Suppressor macrophage treated with lipopolysaccharide for 4 hours (primary cell): Measurements from ENCODE around the gene ELOVL1.

Source experiments
- DNase-seq: peaks from one replicate; pipeline ENCODE4 v3.0.0-alpha.2; 2020

Gene ELOVL1

DNA sequence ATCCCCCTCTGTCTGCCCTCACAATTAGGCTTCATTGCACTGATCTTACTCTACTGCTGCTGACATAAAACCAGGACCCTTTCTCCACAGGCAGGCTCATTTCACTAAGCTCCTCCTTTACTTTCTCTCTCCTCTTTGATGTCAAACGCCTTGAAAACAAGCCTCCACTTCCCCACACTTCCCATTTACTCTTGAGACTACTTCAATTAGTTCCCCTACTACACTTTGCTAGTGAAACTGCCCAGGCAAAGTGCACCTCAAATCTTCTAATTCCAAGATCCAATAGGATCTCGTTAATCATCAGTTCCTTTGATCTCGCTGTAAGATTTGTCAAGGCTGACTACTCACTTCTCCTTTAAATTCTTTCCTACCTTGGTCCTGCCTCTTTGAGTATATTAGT is 14.9 kb downstream of the ELOVL1 start:
- DNase-seq, result no peak

DNA sequence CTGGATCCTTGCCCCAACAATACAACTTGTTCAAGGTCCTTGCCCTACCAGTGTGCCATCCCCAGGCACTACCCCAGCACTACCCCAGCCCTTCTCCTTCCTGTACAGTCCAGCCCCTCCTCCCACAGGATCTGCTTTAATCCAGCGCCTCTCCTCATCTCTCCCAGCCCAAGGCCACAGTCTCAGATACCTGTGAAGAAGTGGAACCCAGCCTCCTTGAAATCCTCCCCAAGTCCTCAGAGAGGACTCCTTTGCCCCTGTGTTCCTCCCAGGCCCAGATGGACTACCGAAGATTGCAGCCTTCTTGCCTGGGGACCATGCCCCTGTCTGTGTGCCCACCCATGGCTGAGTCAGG is 15.5 kb downstream of the ELOVL1 start:
- DNase-seq, result no peak

DNA sequence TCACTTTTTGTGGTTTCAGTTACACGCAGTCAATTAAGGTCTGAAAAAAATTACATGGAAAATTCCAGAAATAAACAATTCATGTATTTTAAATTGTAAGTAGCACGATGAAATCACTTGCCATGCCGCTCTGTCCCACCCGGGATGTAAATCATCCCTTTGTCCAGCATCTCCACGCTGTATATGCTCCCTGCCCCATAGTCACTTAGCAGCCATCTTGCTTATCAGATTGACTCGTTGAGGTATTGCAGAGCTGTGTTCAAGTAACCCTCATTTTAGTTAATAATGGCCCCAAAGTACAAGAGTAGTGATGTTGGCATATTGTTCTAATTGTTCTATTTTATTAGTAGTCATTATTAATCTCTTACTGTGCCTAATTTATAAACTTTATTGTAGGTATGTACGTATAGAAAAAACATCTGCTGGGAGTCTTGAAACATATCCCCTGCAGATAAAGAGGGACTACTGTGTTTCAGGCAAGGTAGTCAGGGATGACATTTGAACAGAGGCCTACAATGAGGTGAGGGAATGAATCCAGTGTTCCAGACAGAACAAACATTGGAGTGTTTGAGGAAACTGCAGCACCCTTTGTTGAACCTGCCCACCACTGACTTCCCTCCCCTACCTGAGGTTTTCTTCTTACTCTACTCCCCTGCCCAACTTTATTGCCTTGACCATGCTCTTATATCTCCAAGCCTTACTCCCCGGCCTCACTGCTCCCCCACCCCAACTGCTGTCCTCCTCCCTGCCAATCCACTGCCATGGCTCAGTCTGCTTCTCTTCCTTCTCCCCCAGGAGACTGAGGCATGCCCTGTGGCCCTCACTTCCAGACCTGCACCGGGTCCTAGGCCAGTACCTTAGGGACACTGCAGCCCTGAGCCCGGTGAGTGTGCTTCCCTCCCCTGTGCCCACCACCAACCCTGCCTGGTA is 16.1 kb downstream of the ELOVL1 start:
- DNase-seq, result no peak

DNA sequence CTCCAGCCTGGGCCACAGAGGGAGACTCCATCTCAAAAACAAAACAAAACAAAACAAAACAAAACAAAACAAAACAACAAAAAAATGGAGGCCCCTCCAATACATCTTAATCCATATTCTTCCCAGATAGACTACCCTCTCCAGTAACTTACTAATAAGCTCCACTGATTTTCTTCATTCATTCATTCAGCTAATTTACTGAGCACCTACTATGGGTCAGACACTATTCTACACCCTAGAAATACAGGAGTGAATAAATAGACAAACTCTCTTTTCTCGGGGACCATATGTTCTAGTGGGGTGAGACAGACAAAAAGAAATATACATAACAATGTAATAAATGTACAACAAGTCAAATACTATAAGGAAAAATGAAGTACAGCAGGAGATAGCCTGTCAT is 16.8 kb downstream of the ELOVL1 start:
- no peak for DNase-seq

DNA sequence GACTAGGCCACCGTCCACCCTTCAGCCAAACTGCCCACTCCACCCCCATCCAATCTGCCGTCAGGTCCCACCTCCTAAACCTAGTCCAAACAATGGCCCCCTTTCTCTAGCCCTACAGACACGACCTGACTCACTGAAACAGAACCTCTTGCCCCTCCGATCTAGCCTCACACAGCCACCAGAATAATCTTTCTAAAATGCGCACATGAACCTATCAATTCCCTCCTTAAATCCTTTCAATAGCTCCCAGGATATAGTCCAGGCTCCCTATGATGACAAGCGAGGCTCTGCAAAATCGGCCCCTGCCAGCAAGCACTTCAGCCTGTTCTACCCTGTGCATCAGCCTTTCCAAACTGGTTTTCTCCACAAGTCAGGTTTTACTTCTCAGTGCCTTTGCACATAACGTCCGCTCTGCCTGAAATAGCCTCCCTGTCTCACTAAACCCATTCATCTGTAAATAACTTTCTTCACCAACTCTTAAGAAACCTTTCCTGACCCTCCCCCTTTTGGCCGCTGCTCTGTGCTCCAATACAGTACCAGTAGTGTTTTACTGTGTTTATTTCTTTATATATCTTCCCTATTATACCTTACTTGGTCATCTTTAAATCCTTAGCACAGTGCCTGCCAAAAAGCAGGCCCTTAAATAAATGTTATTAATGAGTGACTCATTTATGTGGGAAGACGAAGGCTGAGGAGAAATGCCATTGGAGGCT is 18.1 kb downstream of the ELOVL1 start:
- DNase-seq, result no peak

DNA sequence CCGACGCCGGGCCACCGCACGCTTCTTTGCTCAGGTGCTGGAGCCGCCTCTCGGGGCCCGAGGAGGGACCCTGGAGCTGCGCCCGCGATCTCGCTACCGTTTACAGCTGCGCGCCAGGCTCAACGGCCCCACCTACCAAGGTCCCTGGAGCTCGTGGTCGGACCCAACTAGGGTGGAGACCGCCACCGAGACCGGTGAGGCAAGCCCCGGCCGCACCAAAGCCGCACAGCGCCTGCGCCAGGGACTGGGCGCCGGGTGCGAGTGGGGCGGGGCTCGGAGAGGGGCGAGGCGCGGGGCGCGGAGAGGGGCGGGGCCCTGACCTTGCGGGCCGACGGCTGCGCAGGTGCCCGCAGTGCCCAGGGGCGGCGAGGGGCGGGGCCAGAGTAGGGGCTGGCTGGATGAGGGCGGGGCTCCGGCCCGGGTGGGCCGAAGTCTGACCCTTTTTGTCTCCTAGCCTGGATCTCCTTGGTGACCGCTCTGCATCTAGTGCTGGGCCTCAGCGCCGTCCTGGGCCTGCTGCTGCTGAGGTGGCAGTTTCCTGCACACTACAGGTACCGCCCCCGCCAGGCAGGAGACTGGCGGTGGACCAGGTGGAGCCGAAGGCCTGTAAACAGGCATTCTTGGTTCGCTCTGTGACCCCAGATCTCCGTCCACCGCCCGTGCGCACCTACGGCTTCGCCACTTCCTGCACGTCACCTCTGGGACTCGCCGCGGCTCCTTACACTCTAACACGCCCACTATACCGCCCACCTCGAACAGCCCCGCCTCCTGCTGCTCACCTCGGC is 18.8 kb downstream of the ELOVL1 start:
- DNase-seq, result no peak

DNA sequence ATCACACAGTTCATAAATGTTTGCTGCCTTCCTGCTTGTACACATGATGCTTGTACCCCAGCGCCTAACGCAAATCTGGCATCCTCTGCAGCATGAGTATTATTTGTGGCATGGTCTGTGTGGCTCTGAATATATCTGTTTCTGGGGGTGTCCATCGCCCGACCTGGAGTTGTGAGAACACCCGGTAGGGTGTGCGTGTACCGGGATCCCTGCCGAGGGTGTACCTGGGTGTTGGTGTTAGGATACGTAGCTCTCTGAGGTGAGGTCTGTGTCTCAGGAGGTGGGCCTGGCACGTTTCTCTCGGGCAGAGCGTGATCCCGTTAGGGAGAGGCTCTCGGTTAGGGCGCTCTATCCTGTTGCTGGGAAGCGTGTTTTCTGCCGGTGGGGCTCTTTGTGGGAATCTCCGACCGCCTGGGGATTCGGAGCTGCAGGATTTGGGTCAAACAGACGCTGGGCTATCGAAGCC is 19.4 kb downstream of the ELOVL1 start:
- DNase-seq, result no peak

DNA sequence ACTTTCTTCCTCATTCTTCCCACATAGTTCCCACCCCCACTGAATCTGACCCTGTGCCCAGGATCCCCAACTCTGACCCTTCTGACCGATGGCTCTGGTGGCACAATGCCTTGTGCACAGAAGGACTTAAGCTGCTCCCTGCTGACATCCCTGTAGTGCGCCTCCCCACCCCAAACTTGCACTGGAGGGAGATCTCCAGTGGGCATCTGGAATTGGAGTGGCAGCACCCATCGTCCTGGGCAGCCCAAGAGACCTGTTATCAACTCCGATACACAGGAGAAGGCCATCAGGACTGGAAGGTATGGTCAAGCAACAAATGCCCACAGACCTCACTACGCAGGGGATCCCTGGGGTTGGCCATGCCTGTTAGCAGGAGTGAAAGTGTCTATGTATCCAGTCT is 21.2 kb downstream of the ELOVL1 start:
- no peak for DNase-seq

DNA sequence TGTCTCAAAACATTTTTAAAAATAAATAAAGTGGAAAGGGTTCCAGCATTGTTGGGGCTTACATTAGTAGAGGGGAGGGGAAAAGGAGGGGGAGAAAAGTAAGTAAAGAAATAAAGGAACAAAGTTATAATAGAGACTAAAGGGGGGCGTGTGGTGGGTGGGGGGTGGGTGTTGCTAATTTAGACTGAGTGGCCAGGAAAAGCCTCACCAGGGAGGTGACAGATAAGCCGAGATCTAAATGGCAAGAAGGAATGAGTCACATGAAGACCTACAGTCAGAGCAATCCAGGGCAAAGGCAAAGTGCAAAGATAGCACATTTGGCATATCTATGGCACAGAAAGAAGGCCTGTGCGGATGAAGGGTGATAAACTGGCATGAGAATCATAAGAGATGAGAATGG is 22.7 kb downstream of the ELOVL1 start:
- DNase-seq, result peak; percentile 33

DNA sequence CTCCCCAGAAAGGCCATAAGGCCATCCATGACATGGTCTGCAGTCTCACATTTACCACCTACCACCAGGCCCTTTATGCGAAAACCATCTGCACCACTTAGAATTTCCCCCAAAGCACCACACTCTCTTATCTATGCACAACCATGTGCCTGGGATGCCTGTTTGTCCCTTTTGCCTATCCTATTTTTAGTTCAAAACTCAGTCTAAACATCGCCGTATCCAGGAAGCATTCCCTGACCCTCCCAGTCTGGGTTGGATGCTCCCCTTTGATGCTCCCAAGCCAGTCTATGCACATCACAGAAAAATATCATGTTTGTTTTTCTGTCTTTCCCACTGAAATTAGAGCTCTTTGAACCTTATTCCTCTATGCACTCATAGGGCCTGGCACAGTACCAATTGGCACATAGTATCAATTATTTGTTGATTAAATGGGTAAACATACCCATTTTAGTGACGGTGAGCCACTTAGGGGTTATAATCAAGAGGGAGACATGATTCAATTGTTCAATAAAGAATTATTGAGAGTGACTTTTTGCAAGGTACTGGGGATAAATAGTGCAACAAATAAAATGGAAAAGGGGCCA is 23.5 kb downstream of the ELOVL1 start:
- no peak for DNase-seq

DNA sequence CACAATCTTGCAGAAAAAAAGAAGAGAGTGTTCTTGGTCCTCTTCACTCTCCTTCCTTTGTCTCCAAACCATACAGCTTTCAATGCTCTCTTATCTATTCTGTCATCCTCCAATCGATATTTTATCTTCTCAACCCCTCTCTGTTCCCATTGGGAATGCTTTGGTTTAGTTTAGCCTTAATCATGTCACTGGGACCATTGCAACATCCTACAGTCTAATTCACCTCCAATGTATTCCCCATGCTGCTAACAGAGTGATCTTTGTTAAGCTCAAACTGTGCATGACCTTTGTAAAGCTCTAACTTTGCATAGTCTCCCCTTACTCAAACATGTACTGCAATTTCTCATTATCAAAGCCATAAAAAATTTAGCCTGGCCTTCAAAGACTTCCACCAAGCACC is 27.3 kb downstream of the ELOVL1 start:
- no peak for DNase-seq

DNA sequence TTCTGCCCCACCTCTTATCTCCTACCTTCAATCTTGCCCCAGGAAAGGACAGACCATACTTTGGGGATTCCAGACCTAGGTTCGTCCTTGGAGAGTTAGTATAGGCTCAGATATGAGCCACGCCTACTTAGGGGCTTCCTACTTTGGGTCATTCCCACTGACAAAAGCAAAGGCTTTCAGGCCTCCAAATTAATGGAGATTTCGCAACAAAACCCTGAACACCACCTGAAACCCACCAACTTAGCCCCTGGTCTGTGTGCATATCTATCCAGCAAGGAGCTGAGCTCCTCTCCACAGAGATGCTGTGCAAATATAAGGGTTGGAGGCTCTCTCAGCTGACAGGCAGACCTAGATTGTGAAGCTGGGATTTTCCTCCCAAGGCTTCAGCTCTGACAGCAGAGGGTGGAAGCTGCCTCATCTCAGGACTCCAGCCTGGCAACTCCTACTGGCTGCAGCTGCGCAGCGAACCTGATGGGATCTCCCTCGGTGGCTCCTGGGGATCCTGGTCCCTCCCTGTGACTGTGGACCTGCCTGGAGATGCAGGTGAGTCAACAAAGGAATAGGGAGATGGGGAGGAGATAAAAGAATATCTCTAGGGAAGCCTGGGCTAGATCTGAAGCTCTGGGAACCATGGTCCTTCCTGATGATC is 28.1 kb downstream of the ELOVL1 start:
- DNase-seq, result no peak

DNA sequence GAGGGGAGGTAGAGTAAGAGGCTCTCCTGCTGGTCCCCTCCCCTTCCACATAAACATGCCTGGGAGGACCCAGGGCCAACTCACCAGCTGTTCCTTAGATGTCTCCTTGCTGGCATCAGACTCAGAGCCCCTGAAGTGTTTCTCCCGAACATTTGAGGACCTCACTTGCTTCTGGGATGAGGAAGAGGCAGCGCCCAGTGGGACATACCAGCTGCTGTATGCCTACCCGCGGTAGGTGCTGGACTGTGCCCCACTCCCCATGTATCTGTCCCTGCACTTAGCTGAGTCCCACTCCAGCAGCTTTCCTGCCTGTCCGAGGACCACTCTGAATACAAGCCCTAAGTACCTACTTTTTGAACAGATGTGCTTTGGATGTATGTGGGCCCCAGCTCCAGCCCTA is 29.8 kb downstream of the ELOVL1 start:
- no peak for DNase-seq

DNA sequence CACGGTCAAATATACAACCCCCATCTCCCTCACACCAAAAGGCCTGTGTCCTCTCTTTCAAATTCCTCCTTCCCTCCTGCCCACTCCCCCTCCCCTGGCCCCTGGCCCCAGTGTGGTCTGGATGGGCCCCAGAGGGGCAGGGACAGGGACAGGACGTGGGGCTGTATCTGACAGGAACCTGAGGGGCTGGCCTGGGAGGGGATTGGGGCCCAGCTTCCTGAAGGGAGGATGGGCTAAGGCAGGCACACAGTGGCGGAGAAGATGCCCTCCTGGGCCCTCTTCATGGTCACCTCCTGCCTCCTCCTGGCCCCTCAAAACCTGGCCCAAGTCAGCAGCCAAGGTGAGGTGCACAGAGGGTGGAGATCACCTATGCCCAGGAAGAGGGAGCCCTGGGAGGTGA is 30.2 kb downstream of the ELOVL1 start, which contains the start of gene MPL:
MPL (plus strand) TSS at position 231 of the 400 bp plus-strand sequence; CDS start at position 262, 31 bp downstream.
- no peak for DNase-seq

DNA sequence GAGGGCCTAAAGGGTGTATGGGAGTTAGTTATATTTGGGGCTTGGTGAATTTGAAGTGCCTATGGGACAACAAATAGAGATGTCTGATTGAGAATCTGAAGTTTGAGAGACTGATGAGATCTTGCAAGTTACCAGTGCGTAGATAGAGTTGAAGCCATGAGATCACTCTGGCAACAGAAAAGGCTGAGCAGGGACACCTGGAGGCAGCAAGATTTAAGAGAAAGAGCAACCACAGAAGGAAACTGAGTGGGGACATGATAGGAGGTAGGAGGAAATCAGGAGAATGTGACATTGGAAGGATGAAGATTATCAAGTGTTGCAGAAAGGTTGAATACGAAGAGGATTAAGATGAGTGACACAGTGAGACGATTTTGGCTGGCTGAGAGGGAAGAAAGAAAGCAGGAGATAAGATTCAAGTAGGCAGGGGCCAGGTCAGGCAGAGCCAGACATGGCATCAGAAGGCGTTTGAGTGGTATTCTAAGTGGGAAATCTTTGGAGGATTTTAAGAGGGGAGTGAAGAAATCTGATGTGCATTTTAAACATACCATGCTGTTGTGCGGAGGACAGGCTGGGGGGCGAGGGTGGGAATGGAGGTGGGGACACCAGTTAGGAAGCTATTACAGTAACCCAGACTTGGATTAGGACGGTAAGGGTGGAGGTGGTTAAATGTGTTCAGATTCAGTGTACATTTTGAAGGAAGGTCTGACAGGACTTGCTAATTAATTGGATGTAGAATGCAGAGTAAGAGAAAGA is 33.2 kb downstream of the ELOVL1 start:
- no peak for DNase-seq

DNA sequence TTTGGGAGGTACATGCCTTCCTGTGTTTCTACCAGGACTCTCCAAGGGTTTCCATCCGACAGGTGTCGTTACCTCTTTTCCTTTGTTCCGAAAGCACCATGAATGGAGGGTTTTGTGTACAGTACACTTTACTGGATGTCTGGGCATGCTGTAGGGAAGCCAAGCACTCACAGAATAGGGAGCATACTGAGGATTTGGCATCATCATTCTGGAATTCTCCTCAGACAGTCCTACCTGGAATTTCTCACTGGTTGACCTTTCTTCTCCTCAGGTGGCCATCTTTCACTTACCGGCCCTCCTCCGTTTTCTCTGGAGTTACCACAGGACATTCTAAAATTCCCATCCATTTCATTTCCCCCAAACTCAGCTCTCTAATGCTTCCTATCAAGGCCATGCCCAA is 36.1 kb downstream of the ELOVL1 start:
- DNase-seq, result no peak

DNA sequence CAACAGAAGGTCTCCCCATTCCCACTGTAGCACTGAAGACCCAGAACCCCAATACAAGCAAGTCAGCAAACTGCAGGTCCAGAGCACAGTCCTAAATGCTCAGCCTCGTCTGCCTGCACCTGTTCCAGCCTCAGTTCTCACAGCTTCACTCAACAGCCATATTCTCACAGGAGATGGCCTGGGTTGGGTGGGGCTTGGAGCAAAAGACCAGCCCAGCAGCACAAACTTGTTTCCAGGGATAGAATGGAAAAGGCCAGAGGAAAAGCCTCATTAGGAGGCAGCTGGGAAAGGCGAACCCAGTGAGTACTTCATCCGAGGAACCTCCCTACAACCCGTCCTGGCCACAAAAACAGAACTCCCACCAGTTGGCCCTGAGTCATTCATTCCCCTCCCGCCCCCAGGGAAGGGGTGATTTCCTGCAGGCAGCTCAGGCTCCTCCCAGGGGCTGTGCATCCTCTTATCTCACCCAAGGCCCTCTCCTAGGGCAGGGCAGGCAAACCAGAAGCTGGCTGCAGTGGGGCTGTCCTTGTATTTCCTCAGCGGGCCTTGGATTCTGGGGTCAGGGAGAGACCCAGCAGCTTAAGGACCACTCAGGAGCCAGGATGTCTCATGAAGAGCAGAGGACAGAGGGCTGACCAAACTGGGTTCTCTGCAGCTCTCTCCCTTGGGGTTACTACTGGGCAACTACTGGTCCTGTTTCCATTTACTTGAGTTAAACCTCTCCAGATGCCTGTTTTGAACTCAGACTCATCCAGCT is 37.6 kb downstream of the ELOVL1 start:
- DNase-seq, result peak; percentile 89

DNA sequence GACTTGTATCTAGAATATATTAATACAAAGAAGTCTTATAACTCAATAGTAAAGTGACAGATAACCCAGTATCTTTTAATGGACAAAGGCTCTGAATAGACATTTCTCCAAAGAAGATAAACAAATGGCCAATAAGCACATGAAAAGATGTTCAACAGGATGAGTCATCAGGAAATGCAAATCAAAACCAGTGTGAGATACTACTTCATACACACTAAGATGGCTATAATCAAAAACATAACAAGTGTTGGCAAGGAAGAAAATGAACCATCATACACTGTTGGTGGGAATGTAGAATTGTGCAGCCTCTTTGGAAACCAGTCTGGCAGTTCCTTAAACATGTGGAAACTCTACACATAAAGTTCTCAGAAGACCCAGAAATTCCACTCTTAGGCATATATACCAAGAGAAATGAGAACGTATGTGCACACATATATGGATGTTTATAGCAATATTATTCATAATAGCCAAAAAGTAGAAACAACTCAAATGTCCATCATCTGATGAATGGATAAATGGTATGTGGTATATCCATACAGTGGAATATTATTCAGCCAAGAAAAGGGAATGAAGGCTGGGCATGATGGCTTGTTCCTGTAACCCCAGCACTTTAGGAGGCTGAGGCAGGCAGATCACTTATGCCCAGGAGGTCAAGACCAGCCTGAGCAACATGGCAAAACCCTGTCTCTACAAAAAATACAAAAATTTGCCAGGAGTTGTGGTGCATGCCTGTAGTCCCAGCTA is 40.1 kb downstream of the ELOVL1 start:
- no peak for DNase-seq

DNA sequence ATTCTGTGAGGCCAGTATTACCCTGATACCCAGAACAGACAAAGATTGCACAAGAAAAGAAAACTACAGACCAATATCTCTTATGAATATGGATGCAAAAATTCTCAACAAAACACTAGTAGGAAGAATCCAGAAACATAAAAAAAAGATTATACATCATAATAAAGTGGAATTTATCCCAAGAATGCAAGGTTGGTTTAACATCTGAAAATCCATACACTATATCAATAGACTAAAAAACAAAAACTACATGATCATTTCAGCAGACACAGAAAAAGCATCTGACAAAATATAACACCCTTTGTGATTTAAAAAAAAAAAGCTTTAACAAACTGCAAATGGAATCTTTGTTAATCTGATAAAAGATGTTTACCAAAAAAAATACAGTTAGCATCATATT is 42.4 kb downstream of the ELOVL1 start:
- no peak for DNase-seq

DNA sequence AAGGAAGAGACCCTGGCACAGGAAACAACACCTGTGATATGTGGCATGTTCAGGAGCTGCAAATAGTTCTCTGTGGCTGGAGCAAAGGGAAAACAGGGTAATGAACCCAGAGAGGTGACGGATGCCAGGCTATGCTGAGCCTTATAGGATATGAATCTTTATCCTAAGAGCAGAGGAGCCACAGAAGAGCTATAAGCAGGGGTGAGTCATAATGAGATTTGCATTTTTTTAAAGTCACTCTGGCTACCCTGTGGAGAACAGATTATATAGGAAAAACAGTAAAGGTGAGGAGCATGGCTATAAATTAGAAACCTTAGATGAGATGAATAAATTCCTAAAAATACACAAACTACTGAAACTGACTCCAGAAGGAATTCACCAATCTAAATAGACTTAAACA is 43.0 kb downstream of the ELOVL1 start:
- no peak for DNase-seq
